ENCODE results near the gene MREG. TPM values are rescaled to one million over a fixed set of nuclear protein-coding genes. Genes with fewer than 3 reads are reported as not detected.
A peak's percentile ranks its signal among the peaks of the same experiment; 100 is the strongest.

Gene MREG
- polyA plus RNA-seq, 3 donors: 0.14 to 0.47 TPM; not detected in 1

DNA sequence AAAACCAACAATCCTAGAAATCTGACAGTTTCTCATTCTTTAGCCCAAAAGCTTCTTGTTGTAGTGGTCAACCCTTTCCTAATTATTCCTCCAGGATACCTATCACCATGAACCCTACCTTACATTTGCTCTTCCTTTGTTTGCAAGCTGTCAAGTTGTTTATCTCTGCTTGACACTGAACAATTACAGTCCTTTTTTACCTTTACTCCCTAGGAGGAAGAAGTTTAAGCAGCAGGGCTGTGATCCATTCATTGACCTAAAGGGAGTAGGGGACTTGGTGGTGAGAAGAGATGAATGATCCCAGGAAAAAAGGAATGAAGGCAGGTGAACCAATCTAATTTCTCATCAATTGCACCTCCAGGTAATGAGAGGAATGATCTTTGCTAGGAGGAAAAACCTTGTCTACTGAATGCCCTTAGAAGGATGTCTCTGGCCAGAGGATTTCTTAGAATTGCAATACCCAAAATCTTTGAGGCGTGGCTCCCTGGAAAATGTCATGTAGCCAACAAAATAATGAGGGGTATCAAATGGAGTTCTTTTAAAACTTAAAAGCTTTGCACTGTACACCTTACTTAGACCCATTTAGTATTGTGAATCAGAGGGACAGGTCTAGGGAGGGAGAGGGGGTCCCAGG lies 47.7 kb downstream of the MREG start:
- no peak for TF ChIP-seq CTCF (IDR thresholded peaks at IDR 0.05)
- Mint-ChIP-seq H3K27ac (no peak overlapping the region), H3K4me3 (no peak overlapping the region), H3K4me1 (peaks cover 7% of the 10 kb centered on the region), H3K36me3 (peaks cover 0 to 5% of the 10 kb centered on the region in 2 donors), H3K27me3 (ENCODE audit: low read depth in 3 of 3) (peaks cover 0 to 2% (median 0%) of the 10 kb centered on the region in 3 donors), H3K9me3 (peaks cover 0 to 2% (median 0%) of the 10 kb centered on the region in 7 donors)
- Histone ChIP-seq H3K9ac (ENCODE audit: insufficient read depth, low read length, poor library complexity, severe bottlenecking) (no peak overlapping the region), H3K27ac (ENCODE audit: low read depth in 1 of 2, low read length in 2 of 2) (no peak overlapping the region), H3K9me3 (replicated peaks in 1 of 2; ENCODE audit: control insufficient read depth in 1 of 2, insufficient read depth in 1 of 2, low read length in 2 of 2) (no peaks in the 10 kb centered on the region), H4K20me1 (ENCODE audit: insufficient read depth, low read length) (no peaks in the 10 kb centered on the region), H3K79me2 (ENCODE audit: insufficient read depth, low read length) (no peaks in the 10 kb centered on the region), H3K4me3 (replicated peaks in 1 of 3; ENCODE audit: low read depth in 2 of 3, low read length in 3 of 3) (no peak overlapping the region), H3K4me1 (ENCODE audit: control insufficient read depth in 1 of 2, insufficient read depth in 2 of 2, low read length in 2 of 2) (no peaks in the 10 kb centered on the region), H3K36me3 (replicated peaks in 1 of 2; ENCODE audit: control insufficient read depth in 1 of 2, insufficient read depth in 2 of 2, low read length in 2 of 2) (no peaks in the 10 kb centered on the region), H3K27me3 (ENCODE audit: control insufficient read depth in 2 of 2, insufficient read depth in 2 of 2, low read length in 2 of 2) (no peaks in the 10 kb centered on the region), H2AFZ (ENCODE audit: insufficient read depth, low read depth, low read length, poor library complexity, severe bottlenecking) (no peak overlapping the region), H3K4me2 (replicated peaks; ENCODE audit: extremely low read depth, low read length, poor library complexity, severe bottlenecking) (no peak overlapping the region)
- no CpG with 5 or more reads among the region's 1 CpG for WGBS (ENCODE audit: insufficient coverage)
- intact Hi-C loops (cut with micrococcal nuclease): no loop called here
- DNase-seq: no peak

- H3K4me1 Mint-ChIP-seq: no peaks in the 10 kb centered on the region
- peaks cover 0 to 4% (median 0%) of the 10 kb centered on the region in 7 donors for H3K9me3 Mint-ChIP-seq
- no peaks in the 10 kb centered on the region for H3K4me1 ChIP-seq (ENCODE audit: control insufficient read depth in 1 of 2, insufficient read depth in 2 of 2, low read length in 2 of 2)
- no peak overlapping the region for H3K4me3 Mint-ChIP-seq
- no peak overlapping the region for H2AFZ ChIP-seq (ENCODE audit: insufficient read depth, low read depth, low read length, poor library complexity, severe bottlenecking)
- H3K79me2 ChIP-seq (ENCODE audit: insufficient read depth, low read length): no peaks in the 10 kb centered on the region
- no peak overlapping the region for H3K4me3 ChIP-seq (replicated peaks in 1 of 3; ENCODE audit: low read depth in 2 of 3, low read length in 3 of 3)
- no peaks in the 10 kb centered on the region for H3K36me3 ChIP-seq (replicated peaks in 1 of 2; ENCODE audit: control insufficient read depth in 1 of 2, insufficient read depth in 2 of 2, low read length in 2 of 2)
- no peak for TF ChIP-seq CTCF (IDR thresholded peaks at IDR 0.05)
- no peaks in the 10 kb centered on the region for H3K9me3 ChIP-seq (replicated peaks in 1 of 2; ENCODE audit: control insufficient read depth in 1 of 2, insufficient read depth in 1 of 2, low read length in 2 of 2)
- intact Hi-C loops (cut with micrococcal nuclease): no loop called here
- no peak overlapping the region for H3K9ac ChIP-seq (ENCODE audit: insufficient read depth, low read length, poor library complexity, severe bottlenecking)
- no peak overlapping the region for H3K4me2 ChIP-seq (replicated peaks; ENCODE audit: extremely low read depth, low read length, poor library complexity, severe bottlenecking)
- 100% methylated on average over 4 of the region's 5 CpGs for WGBS (ENCODE audit: insufficient coverage)
- H3K27me3 ChIP-seq (ENCODE audit: control insufficient read depth in 2 of 2, insufficient read depth in 2 of 2, low read length in 2 of 2): no peaks in the 10 kb centered on the region
- peaks cover 3 to 5% of the 10 kb centered on the region in 2 donors for H3K36me3 Mint-ChIP-seq
- peak overlapping the region in 1 of 7 donors; percentile 17 for H3K27ac Mint-ChIP-seq
- no peak for DNase-seq
- peaks cover 0 to 2% (median 0%) of the 10 kb centered on the region in 3 donors for H3K27me3 Mint-ChIP-seq (ENCODE audit: low read depth in 3 of 3)
- no peaks in the 10 kb centered on the region for H4K20me1 ChIP-seq (ENCODE audit: insufficient read depth, low read length)
- no peak overlapping the region for H3K27ac ChIP-seq (ENCODE audit: low read depth in 1 of 2, low read length in 2 of 2)
These were observed 51.4 kb downstream of the MREG start for GRCh38 chr2:215961981-215962380.
